HG02798 (cell line): ENCODE measurements around the gene PPP2R5C.

Experiments
- ATAC-seq: cut with Tn5 transposase; IDR thresholded peaks from one replicate; pipeline ENCODE4 v1.9.1; 2021; ENCODE audit warnings: mild to moderate bottlenecking; ENCODE audit not compliant: unreplicated experiment, poor library complexity

PPP2R5C gene

GRCh38 chr14:101810897-101811621 lies 49.5 kb downstream of the PPP2R5C start:
- no peak for ATAC-seq

- no peak for ATAC-seq
Measured at GRCh38 chr14:101812071-101812470, 50.6 kb downstream of the PPP2R5C start.

GRCh38 chr14:101813171-101813759 lies 51.8 kb downstream of the PPP2R5C start:
- ATAC-seq: no peak

GRCh38 chr14:101813833-101814232 lies 52.3 kb downstream of the PPP2R5C start:
- ATAC-seq: no peak

- ATAC-seq: no peak
Measured at GRCh38 chr14:101814934-101815333, 53.4 kb downstream of the PPP2R5C start.

GRCh38 chr14:101815994-101816393 lies 54.5 kb downstream of the PPP2R5C start:
- no peak for ATAC-seq

- ATAC-seq: no peak
Measured at GRCh38 chr14:101817501-101818001, 56.0 kb downstream of the PPP2R5C start.

GRCh38 chr14:101819251-101819990 lies 57.9 kb downstream of the PPP2R5C start:
- no peak for ATAC-seq

GRCh38 chr14:101820283-101820798 lies 58.8 kb downstream of the PPP2R5C start:
- peak; percentile 37 for ATAC-seq

DNA sequence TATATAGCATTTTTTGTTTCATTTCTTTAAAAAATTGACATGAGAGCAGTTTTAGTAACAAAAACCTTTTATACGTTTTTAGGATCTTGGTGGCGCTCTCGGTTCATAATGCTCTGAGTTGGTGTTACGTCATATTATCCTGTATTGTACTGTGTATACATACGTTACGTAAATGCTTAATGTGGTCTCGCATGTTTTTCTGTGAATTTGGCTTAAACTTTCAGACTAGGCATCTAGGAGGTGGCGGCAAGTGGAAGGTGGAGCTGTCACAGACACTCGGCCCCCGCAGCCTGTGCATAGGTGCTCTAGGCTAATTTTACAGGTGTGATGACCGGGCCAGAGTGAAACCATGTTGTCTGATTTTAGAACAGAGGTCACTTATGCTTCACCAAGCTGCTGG lies 60.0 kb downstream of the PPP2R5C start:
- ATAC-seq: no peak

GRCh38 chr14:101823066-101823465 lies 61.6 kb downstream of the PPP2R5C start:
- ATAC-seq: no peak

- peak; percentile 64 for ATAC-seq
Measured at GRCh38 chr14:101823511-101824120, 62.1 kb downstream of the PPP2R5C start.

DNA sequence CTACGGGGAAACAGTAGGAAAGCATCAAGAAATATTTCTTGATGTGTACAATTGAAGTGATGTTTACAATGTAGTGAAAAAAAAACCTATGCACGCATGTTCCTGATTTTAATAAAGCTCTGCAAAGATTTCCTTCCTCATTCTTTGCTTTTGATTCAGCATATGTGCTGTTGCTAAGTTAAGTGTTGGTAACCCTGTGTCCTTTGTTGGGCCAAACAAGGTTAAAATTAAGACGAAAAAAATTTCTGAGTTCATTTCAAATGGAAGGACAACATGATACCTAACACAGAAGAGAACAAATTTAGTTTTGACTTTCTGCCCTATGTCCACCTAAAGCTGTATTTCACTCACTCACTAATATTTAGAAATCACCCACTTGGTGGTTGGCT lies 62.8 kb downstream of the PPP2R5C start:
- ATAC-seq: no peak

DNA sequence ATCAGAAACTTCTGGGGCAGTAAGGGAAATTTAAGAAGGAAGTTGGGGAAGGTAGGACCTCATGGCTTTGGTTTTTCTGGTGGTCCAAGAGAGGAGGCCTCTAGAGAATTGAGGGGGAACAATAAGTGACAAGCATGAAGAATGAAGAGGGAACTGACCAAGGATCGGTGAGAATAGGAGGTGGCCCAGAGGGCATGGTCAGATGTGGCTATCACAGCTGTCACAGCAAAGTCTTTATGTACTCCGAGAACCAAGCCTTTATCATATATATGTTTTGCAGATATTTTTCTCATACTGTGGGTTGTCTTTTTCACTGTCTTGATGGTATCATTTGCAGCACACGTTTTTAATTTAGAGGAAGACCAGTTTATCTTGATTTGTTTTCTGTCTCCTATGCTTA lies 64.3 kb downstream of the PPP2R5C start:
- no peak for ATAC-seq

DNA sequence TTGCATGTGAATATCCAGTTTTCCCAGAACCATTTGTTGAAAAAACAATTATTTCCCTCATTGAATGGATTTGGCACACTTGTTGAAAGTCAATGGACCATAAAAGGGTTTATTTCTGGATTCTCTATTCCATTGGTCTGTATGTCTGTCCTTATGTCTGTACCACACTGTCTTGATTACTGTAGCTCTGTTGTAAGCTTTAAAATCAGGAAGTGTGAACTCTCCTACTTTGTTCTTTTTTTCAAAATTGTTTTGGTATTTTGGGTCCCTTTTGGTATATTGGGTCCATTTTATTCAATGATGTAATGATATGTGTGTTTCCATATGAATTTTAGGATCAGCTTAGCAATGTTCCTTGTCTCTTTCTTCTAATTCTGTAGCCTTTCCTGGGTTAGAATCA lies 64.8 kb downstream of the PPP2R5C start:
- ATAC-seq: no peak

DNA sequence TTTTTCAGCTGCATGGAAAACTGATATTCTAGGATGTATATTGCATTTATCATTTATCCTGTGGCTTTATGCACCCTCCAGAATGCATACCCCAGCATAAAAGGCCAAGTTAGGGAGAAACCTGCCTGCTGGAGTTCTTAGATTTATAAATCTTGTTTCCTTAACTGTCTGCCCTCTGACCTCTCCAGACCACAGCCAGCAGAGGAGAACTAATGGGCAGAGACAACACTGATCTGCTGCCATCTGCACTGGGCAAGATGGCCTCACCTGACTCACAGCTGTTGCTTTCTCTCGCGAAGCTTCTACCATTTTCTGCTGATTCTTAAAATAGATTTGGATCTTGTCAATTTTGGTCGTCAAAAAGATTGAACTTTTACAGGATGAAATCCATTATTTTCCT lies 65.8 kb downstream of the PPP2R5C start:
- ATAC-seq: no peak

GRCh38 chr14:101828046-101828445 lies 66.5 kb downstream of the PPP2R5C start:
- no peak for ATAC-seq

DNA sequence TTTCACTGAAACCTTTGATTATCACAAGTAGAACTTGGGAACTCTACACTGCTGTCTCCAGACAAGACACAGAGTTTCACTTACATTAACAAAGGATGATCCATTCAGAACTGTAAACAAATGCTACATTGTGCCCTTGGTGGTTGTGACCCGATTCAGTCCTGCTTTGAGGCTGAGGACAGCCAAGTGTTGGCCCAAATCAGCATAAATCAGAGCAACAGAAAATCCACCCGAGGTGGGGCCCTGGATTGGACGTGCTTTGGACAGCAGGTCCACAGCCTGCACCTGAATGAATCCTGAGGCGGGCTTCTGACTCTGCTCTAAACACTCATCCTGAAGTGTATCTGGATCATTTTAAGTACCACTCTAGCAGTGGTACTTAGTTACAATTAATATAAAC lies 68.8 kb downstream of the PPP2R5C start:
- no peak for ATAC-seq

GRCh38 chr14:101833045-101833444 lies 71.5 kb downstream of the PPP2R5C start:
- no peak for ATAC-seq

GRCh38 chr14:101834397-101834796 lies 72.9 kb downstream of the PPP2R5C start:
- no peak for ATAC-seq
